HG02642 (cell line): ENCODE results near the gene OAF.
A peak's percentile ranks its signal among the peaks of the same experiment; 100 is the strongest.
"Not testable (repeated sequence)": the region's sequence is repeated elsewhere in the genome, so short reads cannot be mapped to it uniquely, and the experiment has no call there.

Experiments used
- ATAC-seq: cut with Tn5 transposase; IDR thresholded peaks from one replicate; pipeline ENCODE4 v1.9.1; 2021; ENCODE audit warnings: mild to moderate bottlenecking; ENCODE audit not compliant: unreplicated experiment, poor library complexity

Gene OAF

DNA sequence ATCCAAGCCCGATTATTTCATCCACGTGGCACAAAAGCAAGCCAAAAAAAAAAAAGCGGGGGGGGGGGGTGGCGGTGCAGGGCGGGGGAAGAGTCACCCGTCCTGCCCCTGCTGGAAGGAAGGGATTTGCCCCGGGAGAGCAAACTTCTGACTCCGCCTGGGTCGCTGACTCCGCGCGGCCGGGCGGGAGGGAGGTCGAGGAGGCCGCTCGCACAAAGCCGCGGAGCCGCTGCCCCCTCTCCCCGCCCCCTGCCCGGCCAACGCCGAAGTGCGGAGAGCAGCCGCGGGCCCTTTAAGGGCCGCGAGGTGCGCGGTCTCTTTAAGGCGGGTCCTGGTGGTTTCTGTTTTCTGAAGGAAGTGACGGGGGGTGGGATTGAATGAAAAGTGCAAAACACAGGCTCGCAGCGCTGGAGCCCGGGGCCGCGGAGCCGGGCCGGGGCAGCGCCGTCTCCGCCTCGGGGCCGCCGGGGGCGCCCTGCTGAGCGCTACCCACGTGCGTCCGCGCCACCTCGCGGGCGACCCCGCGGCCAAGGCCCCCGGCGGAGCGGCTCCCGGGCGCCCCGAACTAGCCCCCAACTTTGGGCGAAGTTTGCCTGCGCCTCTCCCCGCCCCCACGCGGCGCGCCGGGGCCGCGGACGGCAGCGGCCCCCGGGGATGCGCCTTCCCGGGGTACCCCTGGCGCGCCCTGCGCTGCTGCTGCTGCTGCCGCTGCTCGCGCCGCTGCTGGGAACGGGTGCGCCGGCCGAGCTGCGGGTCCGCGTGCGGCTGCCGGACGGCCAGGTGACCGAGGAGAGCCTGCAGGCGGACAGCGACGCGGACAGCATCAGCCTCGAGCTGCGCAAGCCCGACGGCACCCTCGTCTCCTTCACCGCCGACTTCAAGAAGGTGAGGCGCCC lies at the start of gene OAF:
Gene OAF (plus strand): TSS at position 407 of the 896 bp plus-strand sequence. CDS start 248 bp downstream, at position 655.
- peak; percentile 81 for ATAC-seq

DNA sequence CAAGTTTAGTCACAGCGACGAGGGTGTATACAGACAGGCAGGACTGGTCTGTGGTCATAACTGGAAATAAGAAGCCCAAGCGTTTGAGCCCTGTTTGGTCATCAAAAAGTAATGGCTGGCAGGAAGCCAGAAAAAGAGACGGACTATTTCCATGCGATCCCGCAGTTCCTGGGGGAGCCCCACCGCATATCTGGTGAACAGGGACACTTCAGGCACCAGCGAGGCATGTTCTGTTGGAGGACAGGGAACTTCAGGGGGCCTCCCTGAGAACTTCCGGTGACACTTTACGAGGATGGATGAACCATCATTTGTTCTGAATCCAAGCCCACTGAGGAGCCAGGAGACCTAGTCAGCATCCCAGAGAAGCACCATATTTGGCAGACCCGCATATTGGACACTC lies 43.2 kb upstream of the OAF start:
- no peak for ATAC-seq

DNA sequence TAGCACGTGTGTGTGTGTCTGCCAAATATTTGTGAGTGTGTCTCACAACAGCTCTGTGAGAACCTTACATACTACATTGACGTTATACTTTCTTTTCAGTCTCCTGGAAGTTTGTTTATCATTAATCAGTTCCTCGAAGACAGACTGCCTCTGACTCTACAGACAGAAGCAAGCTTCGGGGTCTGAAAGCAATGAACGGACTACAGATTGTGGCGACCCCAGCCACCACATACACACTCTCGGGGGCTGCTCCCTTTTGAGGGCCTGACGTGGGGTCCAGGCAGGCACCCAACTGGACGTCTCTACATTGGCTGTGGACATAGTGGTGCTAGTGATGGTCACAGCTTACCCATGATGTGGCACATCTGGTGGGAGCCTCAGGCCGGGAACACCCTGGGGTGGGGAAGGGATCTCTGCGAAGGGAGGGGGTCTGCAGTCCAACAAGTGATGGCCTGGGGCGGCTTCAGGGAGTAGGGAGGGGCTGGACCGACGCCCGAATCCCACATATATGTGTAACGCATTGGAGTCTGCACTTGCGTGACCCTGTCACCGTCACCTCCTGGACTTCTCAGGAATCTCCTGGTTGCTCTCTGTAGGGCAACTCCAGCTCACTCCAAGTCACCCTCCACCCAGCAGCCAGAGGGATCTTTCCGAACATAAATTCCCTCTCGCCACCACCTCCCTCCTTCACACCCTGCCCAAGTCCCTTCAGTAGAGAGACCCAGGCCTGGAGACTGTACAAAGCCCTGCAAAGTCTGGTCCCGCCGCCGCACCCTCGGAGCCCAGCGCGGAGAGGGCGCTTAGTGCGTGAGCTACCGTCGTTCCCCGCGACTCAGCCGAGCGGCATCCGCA lies 42.5 kb upstream of the OAF start:
- no peak for ATAC-seq

DNA sequence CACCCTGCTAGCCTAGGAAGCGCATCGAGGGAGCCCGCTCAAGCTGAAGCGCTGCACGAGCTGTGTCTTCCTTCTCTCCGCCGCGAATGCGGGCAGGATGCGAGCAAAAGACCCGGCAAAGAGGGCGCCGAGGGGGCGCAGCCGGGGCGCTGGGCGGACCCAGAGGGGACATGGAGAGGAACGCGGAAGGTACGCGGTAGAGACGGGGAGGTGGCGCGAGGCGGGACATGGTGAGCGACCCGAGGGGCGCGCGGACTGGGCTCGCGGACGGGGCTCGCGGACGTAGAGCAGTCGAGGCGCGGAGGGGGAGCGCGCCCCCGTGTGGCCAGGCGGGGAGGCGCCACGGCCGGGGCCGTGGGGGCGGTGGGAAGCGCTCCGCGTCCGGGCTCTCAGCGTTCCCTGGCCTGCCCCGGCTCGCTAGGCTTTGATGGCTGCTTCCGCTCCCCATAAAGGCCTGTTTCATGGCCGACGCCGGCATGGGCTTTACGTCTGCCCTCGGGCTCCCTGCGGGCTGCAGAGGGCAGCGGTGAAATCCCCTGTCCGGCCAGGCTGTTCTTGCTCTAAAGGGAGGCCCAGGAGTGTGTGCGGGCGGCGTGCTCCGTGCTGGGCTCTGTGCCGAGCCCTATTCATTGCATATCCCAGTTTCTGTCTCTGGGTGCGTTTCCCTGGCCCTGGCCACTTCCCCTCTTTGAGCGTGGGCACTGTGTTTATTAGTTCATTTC lies 41.7 kb upstream of the OAF start:
- no peak for ATAC-seq

DNA sequence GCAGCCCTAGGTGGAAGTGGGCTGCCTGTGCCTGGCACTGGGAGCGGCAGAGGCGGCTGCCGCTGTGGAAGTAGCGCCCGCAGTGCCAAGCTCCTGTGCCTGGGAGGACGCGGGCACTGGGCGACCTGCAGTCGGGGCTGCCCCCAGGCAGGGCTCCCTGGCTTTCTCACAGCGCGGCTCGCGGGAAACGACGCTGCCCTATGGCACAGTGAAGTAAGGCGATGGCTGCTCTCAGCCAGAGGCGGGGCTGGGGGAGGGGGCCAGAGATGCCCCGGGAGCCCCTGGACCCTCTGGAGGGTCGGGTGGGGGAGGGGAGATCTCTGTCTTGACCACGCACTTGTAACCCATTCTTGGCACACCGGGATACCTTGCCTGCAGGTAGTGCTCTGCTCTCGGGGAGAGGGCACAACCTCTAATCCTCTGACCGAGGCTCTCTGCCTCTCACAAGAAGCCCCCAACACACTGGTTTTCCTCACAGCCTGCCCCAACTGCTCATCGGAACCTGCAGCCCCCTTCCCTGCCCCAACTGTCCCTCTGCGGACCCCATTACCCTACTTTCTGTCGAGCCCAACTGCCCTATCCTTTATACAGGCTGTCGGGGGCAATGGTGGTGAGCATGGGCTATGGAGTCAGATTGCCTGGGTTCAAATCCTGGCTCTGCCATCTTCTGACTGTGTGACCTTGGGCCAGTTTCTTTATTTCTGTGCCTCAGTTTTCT lies 40.7 kb upstream of the OAF start:
- ATAC-seq: no peak

DNA sequence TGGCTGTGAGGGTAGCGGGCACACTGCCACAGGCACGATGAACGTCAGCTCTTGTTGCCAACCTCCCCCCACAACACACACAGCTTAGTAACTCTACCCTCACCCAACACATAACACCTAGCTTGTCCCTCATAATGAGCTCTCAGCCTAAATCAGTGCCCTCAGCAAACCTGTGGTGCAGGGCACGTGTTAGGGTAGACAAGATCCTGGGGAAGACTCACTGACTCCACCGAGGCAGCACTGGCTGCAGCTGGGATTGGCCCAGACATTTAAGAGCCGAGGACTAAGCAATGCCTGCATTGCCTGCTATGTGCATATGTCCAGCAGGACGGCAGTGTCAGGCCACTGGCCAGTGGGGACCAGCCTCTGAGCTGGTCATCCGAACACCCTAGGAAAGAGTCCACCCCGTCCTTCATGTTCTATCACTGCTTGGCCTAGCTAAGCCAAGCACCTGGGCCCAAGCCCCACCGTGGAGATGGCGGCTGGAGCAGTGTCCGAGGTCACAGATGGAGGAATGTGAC lies 40.0 kb upstream of the OAF start:
- no peak for ATAC-seq

DNA sequence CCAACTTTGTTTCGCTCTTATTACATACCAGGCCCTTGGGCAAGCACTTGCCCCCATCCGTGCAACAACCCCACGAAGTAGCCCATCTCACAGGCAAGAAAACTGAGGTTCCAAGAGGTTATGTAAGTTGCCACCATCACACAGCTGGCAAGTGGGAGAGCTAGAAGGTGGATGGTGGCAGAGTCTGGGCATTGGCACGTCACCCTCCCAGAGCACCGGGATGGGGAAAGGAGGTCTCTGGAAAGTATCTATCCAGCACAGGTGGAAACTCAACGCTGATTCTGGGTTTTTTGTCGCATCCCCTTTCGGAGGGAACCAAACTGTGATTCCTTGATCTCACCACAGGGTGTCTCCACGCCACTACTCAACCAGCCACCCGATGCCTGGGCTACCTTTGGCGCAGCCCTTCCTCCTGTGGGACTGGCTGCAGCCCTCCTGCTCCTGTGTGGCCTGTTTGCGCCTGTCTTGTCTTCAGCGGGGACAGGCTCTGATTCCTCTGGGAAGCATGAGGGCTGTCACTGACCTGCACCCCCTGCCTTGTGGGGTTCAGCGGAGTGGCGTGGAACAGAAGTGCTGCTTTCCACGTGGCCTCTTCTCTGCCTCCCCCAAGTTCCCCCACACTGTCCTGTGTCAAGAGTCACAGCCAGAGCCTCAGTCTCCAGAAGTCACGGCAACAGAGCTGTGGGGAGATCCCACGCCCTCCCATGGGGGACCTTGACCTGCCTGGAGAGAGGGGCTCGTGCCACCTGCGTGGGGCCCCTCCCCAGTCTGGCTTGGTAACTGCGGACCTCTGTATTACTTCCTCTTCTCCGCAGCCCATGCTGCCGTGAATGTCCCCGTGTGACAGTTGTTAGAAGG lies 38.5 kb upstream of the OAF start:
- ATAC-seq: no peak

DNA sequence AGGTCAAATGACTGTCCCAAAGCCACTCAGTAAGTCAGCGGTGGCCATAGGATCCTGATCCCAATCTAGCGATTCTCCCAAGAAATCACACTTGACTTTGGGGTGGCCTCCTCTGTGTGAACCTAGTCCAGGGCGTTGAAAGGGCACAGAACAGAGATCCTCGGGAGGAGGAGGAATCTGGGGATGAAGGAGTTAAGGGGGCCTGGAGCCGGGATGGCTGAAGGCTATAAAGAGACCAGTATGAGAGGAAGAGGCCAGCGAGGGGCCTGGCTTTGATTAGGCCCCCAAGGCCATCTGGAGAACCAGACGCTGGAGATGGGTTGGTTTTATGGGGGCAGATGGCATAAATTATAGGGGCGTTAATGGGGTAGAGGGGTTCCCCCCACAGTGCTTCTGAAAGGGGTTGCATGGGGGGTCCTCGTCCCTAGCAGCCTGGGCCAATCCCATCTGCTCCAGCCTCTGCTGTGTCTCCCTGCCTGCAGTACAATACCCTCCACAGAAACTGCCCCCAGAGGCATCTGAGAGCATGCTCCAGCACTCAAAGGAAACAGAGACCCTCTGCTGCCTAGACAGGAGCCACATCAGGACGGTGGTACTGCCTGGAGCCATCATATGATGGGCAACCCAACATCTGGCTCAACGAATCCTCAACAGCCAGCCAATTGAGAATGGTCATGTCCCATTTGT lies 37.7 kb upstream of the OAF start:
- no peak for ATAC-seq

DNA sequence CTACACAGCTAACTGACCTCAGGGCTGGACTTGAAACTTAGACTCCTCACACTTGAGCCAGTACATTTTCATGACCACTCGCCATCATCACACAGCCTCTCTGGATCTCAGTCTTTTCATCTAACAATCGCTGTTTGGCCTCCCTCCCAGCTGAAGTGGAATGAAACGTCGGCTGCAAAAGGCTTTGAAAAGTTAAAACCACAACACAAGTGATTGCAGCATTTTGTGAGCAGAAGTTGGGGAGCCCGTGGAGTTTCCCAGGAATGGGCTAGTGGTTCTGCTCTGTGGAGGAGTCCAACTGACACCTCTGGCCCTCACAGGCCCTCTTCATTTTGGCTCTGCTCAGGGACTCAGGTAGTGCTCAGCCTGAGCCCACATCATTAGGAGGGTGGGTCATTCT lies 37.0 kb upstream of the OAF start:
- ATAC-seq: no peak

DNA sequence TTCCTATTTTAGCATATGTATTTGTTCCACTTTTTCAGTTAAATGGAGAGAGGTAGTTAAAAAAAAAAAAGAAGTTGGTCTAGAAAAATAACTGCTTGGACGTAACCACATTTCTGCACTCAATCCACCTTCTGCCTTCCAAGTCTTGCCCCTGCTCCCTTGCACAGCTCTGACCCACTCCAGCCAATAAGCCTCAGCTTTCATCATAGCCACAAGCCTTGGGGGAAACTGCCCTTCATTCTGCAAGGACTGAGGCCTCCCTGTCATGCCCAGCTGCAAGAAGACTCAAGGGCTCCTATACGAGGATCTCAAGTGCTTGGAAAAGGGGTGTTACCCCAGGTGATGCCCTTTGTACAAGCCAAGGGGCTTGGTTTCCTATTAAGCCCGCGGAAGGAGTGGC lies 36.0 kb upstream of the OAF start:
- no peak for ATAC-seq

DNA sequence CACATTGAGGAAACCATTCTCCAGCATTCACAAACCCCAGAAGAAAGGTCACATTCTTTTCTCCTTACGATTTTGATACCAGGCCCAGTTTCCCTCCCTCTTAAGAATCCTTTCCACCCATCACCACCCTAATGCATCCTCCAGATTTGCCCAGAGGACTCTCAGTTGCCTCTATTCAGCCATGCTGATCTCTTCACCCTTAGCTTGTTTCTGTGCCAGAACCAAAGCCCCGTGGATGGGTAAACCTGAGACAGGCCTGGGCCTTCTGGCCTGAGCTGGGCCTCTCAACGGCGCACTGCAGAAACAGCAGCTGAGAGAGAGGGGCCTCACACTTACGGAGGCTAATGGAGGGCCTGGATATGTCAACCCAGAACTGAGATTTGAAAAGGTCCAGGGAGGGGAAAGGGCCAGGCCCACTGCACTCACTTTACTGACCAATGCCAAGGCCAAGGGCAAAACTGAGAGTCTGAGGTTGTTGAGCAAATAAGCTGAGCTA lies 32.2 kb upstream of the OAF start:
- no peak for ATAC-seq

DNA sequence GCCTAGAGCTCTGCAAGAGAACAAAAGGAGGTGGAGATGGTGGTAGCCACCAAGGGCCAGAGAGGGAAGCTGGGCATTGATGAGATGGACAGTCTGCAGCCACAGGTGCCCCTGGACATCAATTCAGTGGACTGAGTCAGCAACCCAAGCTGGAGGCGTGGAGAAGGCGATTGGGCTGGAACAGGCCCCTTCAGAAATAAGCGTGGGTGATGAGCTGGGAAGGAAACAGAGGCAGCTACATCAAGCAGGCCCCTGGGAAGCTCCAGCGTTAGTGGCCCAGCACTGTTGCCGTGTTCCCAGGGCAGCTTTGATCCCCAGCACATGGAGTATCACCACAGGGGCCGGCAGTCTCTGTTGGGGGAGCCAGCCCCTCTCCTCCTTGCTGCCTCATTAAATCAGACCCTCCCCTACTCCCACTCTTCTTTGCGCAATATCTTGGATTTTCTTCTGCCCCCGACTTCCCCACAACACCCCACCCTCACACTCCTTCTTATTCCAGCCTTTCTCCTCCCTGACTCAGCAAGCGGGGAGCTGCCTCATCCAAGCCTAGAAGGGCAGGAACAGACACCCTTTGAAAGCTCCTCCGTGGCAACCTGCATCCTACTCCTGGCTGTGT lies 31.7 kb upstream of the OAF start:
- ATAC-seq: no peak

DNA sequence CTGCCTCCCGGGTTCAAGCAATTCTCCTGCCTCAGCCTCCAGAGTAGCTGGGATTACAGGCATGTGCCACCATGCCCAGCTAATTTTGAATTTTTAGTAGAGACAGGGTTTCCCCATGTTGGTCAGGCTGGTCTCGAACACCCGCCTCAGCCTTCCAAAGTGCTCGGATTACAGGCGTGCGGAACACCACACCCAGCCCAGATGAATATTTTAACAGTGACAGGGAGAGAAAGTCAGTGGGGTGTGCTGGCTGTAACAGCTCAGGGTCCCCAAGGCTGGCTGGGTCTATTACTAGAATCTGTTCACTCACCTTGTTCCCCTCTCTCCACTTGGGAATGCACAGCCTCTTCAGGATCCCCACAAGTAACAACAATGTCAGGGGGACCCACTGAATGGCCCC lies 30.8 kb upstream of the OAF start:
- ATAC-seq: not testable (repeated sequence)

DNA sequence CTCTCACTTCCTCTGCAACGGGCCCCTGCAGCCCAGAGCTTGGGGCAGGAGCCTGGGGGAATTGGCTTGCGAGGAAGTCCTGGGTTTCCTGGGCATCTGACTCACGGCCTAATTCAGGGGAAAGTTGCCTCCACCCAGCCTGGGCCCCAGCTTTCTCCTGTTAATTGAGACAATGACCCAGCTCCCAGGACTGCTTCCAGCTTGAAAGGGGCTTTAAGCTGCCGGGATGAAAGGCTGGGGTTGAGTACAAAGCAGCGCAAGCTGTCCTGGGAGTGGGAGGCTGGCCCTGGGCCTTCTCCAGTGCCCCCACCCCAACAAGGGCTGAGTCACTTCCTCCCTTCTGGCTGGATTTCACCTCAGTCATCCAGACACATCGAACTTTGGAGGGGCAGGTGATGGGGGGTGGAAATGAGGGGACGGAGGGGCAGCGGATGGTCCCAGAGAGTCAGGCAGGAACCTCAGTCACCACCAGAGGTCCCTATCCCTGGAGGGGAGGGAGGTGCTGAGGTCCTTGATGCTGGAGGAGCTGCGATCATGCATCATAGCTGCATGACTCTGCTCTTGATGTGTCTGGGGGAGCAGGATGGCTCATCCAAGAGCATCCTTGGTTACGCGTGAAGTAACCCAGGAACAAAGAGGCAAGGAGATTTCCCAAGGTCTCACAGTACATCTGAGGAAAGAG lies 30.1 kb upstream of the OAF start:
- ATAC-seq: no peak

DNA sequence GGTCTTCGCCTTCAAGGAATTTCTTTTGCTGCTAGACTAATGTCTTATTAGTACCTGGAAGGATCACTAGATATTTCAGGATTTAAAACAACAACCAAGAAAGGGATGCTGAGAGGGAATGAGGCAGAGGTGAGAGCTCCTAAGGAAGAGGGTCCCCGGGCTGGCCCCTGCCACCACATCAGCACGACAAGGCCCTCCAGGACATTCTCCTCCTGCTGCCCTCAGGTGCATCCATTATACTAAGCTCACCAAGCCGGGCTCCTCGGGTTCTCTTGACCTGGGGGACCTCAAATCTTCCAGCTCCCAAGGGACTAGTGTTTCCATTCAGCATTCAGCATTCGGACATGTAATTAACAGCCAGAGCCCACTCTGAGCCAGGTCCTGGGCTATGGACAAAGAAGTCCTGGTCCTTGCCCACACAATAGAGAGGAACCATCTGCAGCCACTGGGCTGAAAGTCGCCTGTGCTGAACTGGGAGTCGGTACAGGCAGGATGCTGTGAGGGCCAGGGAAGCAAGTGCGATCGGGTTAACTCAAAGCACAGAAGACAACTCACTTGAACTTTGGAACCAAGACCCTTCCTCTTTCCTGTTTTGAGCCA lies 29.4 kb upstream of the OAF start:
- ATAC-seq: no peak

DNA sequence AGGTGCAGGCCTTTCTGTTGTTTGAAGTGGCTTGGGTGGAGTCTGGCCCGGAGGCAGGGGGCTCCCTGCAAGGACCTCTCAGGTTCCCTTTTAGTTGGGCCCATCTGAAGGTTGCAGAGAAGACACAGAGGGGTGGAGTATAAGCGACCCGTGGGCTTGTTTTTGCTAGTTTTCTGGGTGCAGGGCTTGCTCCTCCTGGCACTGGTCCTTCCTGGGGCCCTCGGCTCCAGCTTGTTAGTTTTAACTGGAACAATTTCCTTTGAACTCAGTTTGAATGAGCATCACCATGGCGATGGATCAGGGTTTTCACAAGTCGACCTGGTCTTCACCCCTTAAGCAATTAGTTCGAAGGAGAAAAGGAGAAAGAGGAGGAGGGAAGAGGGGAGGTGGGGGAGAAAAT lies 28.5 kb upstream of the OAF start:
- ATAC-seq: no peak
